DOHH2 (cell line): ENCODE results near the gene ZMAT5.

Experiments
- CTCF ChIP-seq: fragments of 200-600 bp; sonication (generic); IDR thresholded peaks from one replicate; pipeline ENCODE4 v1.5.1; 2014; ENCODE audit warnings: antibody characterized with exemption, mild to moderate bottlenecking, low read depth, low read length; ENCODE audit not compliant: poor library complexity, severe bottlenecking
- EZH2phosphoT487 ChIP-seq: fragments of 200-600 bp; sonication (generic); IDR thresholded peaks from 2 replicates; pipeline ENCODE4 v1.6.1; 2017; ENCODE audit warnings: borderline replicate concordance, mild to moderate bottlenecking, antibody characterized with exemption, low read length, moderate library complexity, mixed read lengths

- TF ChIP-seq EZH2phosphoT487 = no peak
- no peak for TF ChIP-seq CTCF
Observed at GRCh38 chr22:29798318-29798717, 31.5 kb upstream of the ZMAT5 start.
